Stimulated activated CD8-positive, alpha-beta memory T cell treated with anti-CD3 and anti-CD28 coated beads, Interleukin-4, amount 100 ng/mL, for 4 hours (primary cell): ENCODE results near the gene RALGPS1.
"Not testable (repeated sequence)": the region's sequence is repeated elsewhere in the genome, so short reads cannot be mapped to it uniquely, and the experiment has no call there.

Experiments used
- DNase-seq, 2 donors: peaks; one replicate each; pipeline ENCODE4 v3.0.0-alpha.2; 2020; ENCODE audit warnings: low read depth in 2 of 2, low spot score in 1 of 2

The RALGPS1 gene

DNA sequence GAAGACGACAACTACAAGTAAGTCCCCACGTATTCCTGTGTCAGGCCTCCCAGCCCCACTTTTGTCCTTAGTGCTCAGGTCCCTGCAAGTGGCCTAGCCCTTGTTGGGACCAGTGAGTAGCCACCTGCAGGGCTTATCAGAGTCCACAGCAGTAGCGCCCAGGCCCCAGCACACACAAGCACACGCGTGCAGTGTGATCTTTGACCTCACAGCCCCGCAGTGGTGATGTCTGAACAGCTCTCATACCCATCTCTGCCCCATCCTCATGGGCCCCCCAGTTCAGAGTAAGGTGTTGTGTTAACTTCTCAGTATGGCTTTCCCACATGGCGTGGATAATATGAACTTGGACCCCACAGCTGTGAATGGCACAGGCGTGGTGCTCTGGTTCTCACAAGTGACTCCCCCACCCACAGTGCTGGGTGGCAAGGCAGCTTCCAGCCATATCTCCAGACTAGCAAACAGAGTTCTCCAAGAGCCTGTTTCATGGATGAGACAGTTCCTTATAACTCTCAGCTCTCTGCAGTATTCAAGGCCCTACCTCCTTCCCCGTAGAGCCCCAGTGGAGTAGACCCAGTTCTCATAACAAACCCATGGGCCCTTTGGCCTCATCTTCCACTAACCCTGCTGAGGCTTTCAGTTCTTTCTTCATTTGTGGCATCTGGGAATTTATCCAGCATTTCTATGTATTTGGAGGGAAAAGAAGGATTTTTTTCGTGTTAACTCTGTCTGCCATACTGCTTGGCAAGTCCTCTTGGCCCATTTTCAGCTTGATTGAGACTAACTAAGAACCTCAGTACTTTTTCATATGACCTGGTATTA lies 254.4 kb downstream of the RALGPS1 start:
- DNase-seq = no peak

DNA sequence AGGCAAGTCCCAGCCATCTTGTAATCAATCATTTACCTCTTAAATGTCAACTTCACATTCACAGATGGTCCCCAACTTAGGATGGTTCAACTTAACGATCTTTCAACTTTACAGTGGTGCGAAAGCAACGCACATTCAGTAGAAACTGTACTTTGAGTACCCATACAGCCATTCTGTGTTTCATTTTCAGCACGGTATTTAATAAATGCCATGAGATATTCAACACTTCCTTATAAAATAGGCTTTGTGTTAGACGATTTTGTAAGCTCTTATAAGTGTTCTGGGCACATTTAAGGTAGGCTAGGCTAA lies 254.9 kb downstream of the RALGPS1 start:
- no peak for DNase-seq

DNA sequence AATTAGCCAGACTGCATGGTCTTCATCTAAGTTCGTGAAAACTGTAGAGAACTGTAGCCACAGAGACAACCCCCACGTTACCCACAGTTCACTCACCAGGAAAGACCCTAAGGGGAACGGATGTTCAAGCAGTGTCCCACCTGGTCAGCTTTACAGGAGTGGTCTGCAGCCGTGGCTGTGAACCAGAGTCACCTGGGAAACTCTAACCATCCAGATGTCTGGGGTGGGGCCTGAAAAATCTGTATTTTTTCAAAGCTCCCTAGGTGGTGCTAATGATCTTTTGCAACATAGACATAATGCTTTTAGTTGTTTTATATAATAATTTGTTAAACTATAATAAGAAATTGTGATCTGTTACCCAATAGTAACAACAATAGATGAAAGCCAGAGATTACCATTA lies 255.5 kb downstream of the RALGPS1 start:
- no peak for DNase-seq

DNA sequence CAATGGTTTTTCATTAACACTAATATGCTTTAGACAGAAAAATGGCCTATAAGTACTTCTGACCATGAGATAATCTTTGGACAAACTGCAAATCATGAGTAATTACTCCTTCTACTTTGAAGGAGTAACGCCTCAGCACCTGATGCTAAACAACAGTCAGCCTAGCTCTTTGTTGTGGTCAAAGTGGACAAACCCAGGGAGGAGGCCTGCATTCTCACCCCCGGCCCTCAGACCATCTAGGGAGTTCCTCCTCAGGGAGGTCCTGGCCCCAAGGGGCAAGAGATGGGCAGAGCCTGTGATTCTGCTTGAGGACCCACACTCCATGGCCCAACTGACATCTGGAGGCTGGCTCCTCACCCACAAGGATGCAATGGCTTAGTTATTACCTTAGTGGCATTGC lies 256.1 kb downstream of the RALGPS1 start:
- no peak for DNase-seq

DNA sequence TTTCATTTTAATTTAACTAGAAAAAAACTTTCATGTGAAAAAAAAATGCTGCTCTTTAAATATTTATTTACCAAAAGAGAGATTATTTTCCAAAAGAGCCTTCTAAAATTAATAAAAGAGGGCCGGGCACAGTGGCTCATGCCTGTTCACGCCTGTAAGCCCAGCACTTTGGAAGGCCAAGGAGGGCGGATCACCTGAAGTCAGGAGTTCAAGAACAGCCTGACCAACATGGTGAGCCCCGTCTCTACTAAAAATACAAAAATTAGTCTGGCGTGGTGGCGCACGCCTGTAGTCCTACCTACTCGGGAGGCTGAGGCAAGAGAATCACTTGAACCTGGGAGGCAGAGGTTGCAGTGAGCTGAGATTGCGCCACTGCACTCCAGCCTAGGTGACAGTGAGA lies 256.8 kb downstream of the RALGPS1 start:
- DNase-seq = not testable (repeated sequence)

DNA sequence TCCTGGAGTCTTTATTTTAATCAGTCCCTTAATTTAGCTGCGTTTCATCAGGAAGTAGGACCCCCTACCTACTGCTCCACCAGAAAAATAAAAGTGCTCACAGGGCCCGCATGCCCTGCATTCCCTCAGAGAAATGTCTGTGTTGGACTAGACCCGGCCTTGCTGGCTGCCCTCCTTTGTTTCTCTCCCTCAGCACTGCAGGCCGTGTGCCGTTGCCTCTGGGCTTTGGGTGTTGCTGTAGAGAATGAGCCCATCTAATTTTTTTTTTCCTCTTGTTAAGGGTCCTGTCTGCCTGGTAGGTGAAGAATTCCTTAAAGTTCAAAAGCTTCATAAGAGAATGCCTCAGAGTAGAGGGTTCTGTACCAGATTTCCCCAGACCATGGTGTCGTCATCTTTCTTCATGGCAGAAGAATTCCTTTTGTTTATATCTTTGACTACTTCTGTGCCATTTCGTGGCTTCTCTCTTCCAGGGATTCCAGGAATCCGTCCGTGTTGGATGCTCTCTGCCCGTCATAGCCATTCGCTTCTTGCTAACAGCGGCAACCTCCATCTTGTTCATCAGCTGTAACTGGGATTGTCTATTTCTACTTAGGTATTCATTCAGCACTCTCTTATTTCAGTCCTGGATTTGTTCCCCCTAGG lies 257.6 kb downstream of the RALGPS1 start:
- DNase-seq = no peak

DNA sequence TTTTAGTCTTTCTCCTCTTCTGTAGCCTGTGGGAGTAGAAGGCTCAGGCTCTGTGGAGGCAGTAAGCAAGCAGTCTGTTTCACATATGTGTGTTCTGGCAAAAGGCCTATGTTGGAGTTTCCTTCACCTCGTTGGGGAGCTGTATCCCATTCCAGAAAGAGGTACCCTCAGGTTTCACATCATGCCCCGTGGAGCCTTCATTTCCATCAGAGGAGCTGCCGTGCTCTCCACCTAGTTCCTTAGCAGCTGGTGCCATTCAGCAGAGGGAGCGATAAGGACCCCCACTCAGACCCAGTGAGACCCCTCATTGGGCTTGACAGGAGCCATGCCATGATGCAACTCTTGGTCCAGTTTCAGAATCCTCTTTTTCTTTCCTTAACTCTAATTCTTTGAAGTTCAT lies 258.5 kb downstream of the RALGPS1 start:
- DNase-seq = no peak

DNA sequence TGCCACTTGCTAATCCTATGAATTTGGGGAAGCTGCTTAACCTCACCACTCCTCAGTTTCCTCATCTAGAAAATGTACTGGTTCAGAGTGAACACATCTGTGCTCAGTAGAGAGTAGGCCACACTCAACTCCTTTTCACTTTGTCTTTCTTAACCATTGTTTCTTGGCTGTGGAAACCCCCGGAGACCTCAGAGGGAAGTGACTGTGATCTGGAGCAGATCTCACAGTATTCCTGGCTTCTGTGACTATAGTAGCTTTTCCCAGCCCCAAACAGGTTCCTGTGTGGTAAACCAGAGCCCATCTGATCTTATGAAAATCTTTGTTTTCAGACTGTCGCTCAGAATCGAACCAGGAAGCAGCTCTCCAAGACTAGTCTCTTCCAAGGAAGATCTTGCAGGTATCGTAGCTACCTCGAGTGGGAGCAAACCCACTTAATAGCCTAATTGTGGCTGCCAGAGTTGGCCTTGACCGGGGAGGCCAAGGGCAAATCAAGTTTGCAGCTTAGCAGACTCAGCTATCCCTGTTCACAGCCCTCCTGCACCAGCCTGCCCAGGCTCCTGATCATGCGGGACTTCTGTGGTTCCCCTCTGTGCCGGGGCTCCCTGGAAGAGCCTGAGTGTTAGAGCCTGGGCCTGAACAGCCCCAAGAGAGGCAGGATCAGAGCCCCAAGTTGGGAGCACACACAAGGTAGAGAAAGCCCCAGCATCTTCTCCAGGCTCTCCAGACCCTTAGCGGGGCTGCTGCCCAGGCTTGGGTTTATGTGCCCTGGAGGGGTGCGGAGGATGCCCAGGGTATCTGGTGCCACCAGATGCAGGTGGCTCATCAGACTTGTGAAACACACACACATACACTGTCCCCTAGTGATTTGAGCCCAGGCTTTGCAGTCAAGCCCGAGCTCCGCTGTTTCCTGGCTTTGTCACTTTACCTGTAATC lies 260.1 kb downstream of the RALGPS1 start:
- no peak for DNase-seq

DNA sequence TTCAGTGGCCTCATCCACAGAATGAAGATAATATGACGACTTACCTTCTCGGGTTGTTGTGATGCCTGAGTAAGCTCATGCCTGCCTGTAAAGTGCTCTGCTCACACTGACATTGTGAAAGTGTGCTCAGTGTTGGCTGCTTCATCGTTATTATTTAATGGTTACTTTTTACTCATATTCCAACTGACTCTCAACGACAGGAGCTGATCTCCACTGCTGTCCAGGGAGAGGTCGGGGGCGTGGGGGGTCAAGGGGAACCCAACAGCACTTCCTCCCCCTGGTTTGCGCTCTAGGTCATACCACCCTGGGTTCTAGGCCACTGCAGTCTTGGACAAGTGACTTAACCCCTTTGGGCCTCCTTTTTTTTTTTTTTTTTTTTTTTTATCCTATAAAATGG lies 260.7 kb downstream of the RALGPS1 start:
- DNase-seq = no peak

DNA sequence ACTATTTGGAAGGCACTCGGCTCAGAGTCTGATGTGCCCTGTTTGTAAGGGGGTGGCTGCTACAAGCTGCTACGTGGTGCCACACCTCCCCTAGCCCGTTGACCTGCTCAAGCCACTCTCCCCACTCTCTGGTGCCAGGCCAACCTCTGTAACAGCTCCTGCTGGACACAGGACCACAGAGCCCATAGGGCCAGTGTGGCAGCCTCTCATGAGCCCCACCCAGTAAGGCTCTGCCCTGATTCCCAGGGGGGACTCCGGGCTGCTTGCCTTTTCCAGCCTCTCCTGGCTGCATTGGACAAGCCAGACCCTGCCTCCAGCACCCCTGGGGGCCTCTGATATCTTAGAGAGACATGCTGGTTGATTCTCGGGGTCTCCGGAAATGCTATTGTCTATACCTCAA lies 261.2 kb downstream of the RALGPS1 start:
- DNase-seq = no peak

DNA sequence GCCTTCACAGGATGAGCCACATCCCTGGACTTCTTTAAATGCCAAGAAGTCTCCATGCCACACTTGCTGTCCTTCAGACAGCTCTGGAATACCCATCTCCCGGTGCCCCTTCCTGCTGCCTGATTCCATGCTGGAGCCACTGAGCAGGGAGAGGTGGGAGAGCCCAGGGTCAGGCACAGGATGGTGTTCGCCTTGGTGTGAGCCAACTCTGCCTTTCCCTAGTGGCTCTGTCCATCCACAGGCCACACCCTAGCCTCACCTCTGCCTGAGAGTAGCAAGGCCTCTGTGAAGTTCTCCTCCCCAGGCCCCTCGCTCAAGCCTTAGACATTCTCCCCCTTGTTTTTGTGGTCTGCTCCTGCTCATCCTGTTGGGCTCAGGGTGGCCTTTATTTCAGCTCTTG lies 262.0 kb downstream of the RALGPS1 start:
- no peak for DNase-seq

DNA sequence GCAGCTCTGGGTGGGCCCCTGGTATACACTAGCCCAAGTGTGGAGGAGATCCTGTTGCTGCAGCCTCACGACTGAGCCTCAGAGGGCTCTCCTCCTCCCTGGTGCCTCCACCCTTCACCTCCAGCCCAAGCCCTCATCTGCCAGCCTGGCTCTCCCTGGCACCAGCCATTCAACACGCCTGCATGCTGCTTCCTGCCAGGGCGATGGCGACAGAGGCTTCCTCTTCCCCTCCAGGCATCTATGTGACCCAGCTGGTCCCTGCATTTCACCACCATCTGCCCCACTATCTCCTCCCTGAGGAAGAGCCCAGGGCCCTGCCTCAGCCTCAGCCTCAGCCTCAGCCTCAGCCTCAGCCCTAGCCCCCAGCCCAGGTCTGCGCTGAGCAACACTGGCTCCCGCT lies 262.6 kb downstream of the RALGPS1 start:
- no peak for DNase-seq

DNA sequence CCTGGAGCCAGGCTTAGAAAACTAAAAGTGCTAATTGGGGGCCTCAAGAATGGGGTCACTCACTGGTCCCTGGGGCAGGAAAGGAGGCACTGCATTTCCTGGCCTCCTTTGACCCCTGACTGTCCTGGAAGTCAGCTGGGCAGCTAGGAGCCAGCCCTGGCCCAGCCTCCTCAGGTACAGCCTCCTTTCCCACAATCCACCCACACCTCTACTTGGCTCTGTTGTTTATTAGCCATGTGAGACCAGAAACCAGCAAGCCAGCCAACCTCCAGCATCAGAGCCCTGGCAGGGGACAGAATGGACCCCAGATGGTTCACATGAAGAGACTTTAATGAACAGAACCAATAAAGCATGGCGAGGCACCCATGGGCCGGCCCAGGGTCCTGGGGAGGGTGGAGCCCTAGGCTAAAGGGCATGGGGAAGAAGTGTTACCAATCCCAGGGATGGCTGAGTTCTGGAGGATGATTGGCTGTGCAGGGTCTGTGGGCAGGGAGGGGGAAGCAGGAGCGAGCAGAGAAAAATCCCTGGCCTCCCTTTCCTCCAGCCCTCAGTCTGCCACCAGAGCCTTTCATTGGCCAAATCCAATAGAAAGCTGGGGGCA lies 263.2 kb downstream of the RALGPS1 start:
- no peak for DNase-seq

DNA sequence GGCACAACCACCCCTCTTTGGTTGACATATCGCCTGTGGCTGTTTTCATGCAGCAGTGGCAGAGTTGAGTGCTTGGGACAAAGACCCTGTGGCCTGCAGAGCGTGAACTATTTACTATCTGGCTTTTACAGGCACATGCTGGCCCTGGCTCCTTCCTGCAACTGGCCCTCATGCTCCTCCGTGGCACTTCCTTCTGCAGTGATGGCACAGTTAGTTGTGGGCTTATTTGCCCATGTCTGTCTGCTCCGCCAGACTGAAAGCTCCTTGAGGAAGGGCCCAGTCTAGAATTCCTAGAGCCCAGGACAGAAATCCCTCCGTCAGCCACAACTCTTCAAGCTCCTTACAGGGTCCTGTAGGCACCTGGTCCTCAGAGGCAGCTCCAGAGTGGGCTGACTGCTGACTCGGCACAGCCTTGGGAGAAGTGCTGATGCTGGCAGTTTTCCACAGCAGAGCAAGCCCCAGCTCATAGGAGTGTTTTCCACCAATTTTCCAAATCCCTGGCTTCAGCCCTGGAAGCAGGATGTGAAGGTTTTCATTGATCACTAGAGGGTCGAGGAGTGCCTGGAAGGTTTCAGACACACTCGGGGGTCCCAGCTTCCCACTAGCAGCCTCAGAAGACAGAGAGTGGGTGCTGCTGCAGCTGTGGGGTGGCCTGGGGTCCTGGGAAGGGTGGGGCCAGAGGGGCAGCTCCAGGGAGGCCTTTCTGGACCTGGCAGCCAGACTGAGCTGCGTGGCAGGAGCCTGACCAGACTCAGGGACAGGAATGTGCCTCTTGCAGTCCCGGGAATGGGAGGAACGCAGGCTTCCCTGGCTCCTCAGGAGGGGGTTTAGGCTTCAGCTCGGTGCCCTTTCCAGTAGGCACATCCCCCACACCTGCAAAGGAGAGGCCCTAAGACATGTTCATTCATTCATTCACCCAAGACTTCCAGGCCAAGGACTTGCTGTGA lies 264.4 kb downstream of the RALGPS1 start:
- DNase-seq = no peak

DNA sequence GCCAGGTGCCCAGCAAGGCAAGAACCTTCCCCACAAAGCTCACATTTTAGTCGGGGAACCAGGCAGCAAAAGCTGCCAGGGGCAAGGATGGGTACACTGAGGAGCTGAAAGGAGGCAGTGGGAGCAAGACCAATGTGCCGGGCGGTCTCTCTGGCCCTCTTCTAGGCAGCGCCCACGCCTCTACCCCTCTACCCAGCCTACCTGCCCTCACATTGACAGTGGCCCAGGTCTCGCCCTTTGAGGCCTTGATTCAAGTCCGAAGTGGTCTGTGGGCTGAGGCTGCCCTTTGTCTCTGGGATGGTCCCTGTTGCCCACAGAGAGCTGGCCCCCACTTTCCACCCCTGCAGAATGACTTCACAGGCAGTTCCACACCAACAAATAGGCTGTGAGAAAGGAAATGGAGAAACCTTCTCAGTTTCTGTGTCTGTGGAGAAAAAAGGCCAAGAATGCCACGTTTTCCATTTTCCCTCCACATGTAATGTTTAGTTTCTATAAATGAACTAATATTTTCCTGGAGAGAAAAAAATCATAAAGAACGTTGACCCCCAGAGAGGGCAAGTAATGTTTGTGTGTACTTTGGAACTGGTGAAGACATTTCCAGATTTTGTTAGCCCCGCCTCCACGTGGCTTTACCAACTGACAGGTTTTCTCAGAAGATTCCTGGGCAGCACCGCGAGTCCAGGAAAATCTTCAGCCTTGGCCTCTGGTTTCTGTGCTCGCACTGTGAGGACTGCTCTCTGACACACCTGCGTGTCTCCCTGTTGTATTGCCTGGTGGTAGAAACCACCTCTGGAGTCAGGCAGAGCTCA lies 265.3 kb downstream of the RALGPS1 start:
- DNase-seq = no peak

DNA sequence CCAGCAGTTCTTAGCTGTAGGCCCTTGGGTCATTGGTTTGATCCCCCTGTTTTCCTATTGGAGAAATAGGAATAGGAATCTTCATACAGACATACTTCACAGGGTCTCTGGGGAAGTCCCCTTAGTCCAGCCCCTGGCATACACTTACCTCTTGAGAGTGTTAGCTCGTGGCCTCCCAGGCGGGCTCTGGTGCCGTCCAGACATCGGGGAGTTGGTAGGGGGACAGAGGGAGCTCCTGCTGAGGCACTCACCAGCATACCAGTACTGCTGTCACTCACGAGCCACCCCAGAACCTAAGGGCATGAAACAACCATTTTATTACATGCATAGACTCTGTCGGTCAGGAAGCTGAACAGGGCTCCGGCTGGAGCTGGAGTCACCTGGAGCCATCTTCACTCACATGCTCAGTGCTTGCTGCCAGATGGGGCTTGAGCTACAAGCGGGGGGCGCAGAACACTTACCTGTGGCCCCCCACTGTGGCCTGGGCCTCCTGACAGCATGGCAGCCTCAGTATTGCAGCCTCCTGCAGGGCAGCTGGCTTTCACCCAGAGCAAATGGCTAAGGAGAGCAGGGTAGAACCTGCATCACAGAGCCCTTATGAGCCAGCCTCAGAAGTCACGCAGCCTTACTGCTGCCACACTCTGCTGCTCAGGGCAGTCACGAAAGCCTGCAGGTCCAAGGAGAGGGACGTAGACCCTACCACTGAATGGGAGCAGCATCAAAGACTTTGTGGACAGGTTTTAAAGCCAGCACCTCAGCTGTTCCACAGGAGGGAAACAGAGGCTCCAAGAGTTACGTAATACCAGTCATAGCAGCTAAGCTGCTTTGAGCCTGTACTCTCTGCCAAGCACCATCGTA lies 266.1 kb downstream of the RALGPS1 start:
- DNase-seq = no peak

DNA sequence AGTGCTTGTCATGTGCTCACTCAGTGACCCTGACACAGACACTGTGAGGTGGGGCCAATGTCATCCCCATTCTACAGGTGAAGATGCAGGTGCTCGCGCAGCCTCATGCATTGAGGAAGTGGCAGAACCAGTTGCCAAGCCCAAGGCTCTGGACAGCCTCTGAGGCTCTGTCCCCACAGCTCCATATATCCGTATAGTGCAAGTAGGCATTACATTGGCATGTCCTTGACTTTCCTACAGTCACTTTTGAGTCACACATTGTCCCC lies 266.7 kb downstream of the RALGPS1 start:
- no peak for DNase-seq

DNA sequence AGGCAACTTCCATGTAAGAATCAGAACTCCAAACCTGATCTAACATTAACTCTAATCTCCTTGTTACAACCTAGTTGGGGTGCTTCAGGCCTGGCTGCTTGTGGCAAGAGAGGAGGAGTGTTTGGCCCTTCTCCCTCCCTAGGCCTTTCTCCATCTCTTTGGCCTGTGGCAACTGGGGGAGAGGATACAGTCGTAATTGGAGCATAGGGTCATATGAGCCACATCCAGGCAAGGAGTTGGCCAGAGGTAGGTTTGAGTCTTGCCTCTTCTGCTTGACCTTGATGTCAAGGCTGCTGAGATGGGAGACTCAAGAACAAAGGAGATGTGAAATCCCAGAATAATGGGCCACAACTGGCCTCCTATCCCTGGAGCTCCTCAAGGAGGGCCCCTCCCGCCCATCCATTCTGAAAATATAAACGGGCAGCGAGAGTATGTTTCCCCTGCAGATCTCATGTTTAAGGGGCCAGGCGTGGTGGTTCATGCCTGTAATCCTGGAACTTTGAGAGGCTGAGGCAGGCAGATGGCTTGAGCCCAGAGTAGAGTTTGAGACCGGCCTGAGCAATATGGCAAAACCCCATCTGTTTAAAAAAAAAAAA lies 267.1 kb downstream of the RALGPS1 start:
- no peak for DNase-seq
